Measurements from ENCODE around the gene TOLLIP. TPM values are rescaled to one million over a fixed set of nuclear protein-coding genes. Genes with fewer than 3 reads are reported as not detected.

TOLLIP gene
- total RNA-seq, 1 experiment from 2014 or later, result 32.3 TPM

- Histone ChIP-seq H2BK20ac (ENCODE audit: low read depth, low read length, poor library complexity, severe bottlenecking) (no peak overlapping the region), H4K8ac (replicated peaks; ENCODE audit: insufficient read length, low read depth, low read length) (no peak overlapping the region), H4K20me1 (ENCODE audit: control insufficient read depth, insufficient read depth, insufficient read length) (no peaks in the 10 kb centered on the region), H3K79me2 (ENCODE audit: insufficient read depth, low read length) (no peaks in the 10 kb centered on the region), H2AK5ac (ENCODE audit: insufficient read length, low read length) (no peak overlapping the region), H3K4me1 (ENCODE audit: insufficient read depth, low read length) (no peaks in the 10 kb centered on the region), H3K9me3 (ENCODE audit: control insufficient read depth, low read depth, low read length) (no peaks in the 10 kb centered on the region), H2BK5ac (ENCODE audit: insufficient read length, low read length) (no peak overlapping the region), H2BK120ac (ENCODE audit: low read depth, low read length, poor library complexity, severe bottlenecking) (no peak overlapping the region), H4K5ac (ENCODE audit: insufficient read length, low read depth, low read length) (no peak overlapping the region), H2AFZ (ENCODE audit: low read length) (no peak overlapping the region), H3K23me2 (ENCODE audit: insufficient read length, low read depth, low read length, poor library complexity, severe bottlenecking) (no peaks in the 10 kb centered on the region), H3K27ac (ENCODE audit: insufficient read length, low read depth, low read length) (no peak overlapping the region), H3K9ac (ENCODE audit: extremely low read depth, insufficient read length, low read length) (no peak overlapping the region), H3K14ac (ENCODE audit: insufficient read depth, low read length) (no peak overlapping the region), H3T11ph (ENCODE audit: low read length) (no peak overlapping the region), H3K18ac (ENCODE audit: insufficient read length, low read depth, low read length) (no peak overlapping the region), H3K4ac (ENCODE audit: low read depth, low read length) (no peak overlapping the region), H2BK15ac (ENCODE audit: low read depth, low read length) (no peak overlapping the region), H3K4me2 (ENCODE audit: insufficient read depth, insufficient read length, low read length) (no peak overlapping the region), H3K79me1 (ENCODE audit: insufficient read depth, low read depth, low read length, poor library complexity, severe bottlenecking) (no peaks in the 10 kb centered on the region), H3K56ac (ENCODE audit: insufficient read length, low read depth, low read length) (no peak overlapping the region), H2BK12ac (ENCODE audit: insufficient read length, low read depth, low read length) (no peak overlapping the region), H3K23ac (ENCODE audit: insufficient read length, low read depth, low read length) (no peak overlapping the region), H3K27me3 (ENCODE audit: insufficient read depth, low read length) (no peaks in the 10 kb centered on the region), H4K91ac (ENCODE audit: insufficient read length, low read depth, low read length) (no peak overlapping the region)
- H3K4me3 Mint-ChIP-seq, result no peak overlapping the region
- no peak for DNase-seq
- H3K4me1 Mint-ChIP-seq, result peaks cover 2 to 3% of the 10 kb centered on the region in 2 experiments; a peak in 2 of 4 replicates
- H3K36me3 Mint-ChIP-seq (ENCODE audit: insufficient read depth in 1 of 3, low read depth in 3 of 3), result peaks cover 4 to 19% (median 10%) of the 10 kb centered on the region in 3 experiments; a peak in 5 of 7 replicates
- peaks cover 3 to 9% of the 10 kb centered on the region in 2 experiments for H3K9me3 Mint-ChIP-seq
- no peak overlapping the region for H3K27ac Mint-ChIP-seq
- WGBS (ENCODE audit: extremely low coverage, insufficient read length, low lambda C conversion rate), result no CpG with 5 or more reads among the region's 13 CpGs
- H3K27me3 Mint-ChIP-seq (ENCODE audit: low read depth), result peaks cover 2% of the 10 kb centered on the region; the same call in 1 of the 2 replicates
- no peak for TF ChIP-seq CTCF (conservative IDR thresholded peaks at IDR 0.05)
Measured at GRCh38 chr11:1271002-1271401, 38.4 kb downstream of the TOLLIP start.

Measured in H9 (cell line).